Pancreas (tissue), 10 donors: ENCODE data around the gene PUSL1. TPM values are rescaled to one million over a fixed set of nuclear protein-coding genes. Genes with fewer than 3 reads are reported as not detected.

Experiments
- ATAC-seq, 4 donors: fragments of 200-7000 bp; cut with Tn5 transposase; one replicate each; pipeline versions ENCODE4 v1.8.0 to v1.9.1; 2020; ENCODE audit warnings: mild to moderate bottlenecking in 4 of 4, moderate library complexity in 4 of 4
- DNase-seq, 6 donors: peaks; one replicate each; pipeline ENCODE4 v3.0.0-alpha.2; 2020
- FAIRE-seq: peaks from 2 replicates; lab custom pipeline; 2012; peaks lifted over from hg19 to GRCh38; lab: Jason Lieb, UNC
- H3K27ac ChIP-seq, 4 donors: fragments of 200-600 bp; sonication (generic); 1 replicate in 3 of 4; 2 replicates in 1 of 4; pipeline versions ENCODE4 v1.5.0 to v1.8.0; 2020
- H3K27me3 ChIP-seq, 4 donors: fragments of 200-600 bp; one replicate each; pipeline ENCODE4 v1.8.0; 2021
- H3K36me3 ChIP-seq, 3 donors: fragments of 200-600 bp; sonication (generic) in 1 of 3; one replicate each; pipeline versions ENCODE4 v1.5.0 to v1.8.0; 2020 to 2021
- H3K4me1 ChIP-seq, 3 donors: fragments of 200-600 bp; one replicate each; pipeline ENCODE4 v1.8.0; 2021
- H3K4me3 ChIP-seq, 4 donors: fragments of 200-600 bp; sonication (generic) in 2 of 4; one replicate each; pipeline versions ENCODE4 v1.5.0 to v1.8.0; 2020 to 2021
- H3K9me3 ChIP-seq, 4 donors: fragments of 200-600 bp; one replicate each; pipeline ENCODE4 v1.8.0; 2021
- CTCF ChIP-seq, 4 donors: fragments of 200-600 bp; sonication (generic) in 3 of 4; IDR thresholded peaks; one replicate each; pipeline versions ENCODE4 v1.5.0 to v1.8.0; 2021; ENCODE audit warnings: antibody characterized with exemption in 4 of 4
- WGBS, 2 donors: extraction: QIAGEN DNeasy Blood & Tissue Kit; methylation state at CpG; one replicate each; pipeline ENCODE4 v1.1.7; 2013; 5-methylcytosine and 5-hydroxymethylcytosine counted together
- intact Hi-C, 3 donors: fragments of 100-400 bp; cut with DNase I; formaldehyde crosslinking; loops; one replicate each; pipeline versions ENCODE4 v1.11.1 to v1.14.2; 2022
- polyA plus RNA-seq, 2 donors: library from polyadenylated mRNA; stranded (reverse); fragments of 200-250 nt; gene quantifications; one replicate each; pipeline ENCODE4 v1.2.3, GENCODE V29; 2013
- total RNA-seq, 6 donors: library from RNA; stranded (reverse); fragmentation: NEBNext Ultra II Directional in 4 of 6; extraction: Animal tissue kit (Norgen Biotek cat#: 25700) in 4 of 6; gene quantifications; one replicate each; pipeline versions ENCODE4 v1.2.1 to v1.2.4, GENCODE V29; 2021 to 2023
- donor health status: healthy with polysubstance abuse.
- donor health status: DM: no; HTN: no; CAD: no; lungs with moderate emphysema.
- donor health status: DM: no; HTN: no; CAD: no.
- donor health status: control.
- donor health status: control.
- donor health status: Bipolar disorder and iron deficiency.
- donor health status: DM: yes; HTN: yes; CAD: no.
- donor health status: DM: no; HTN: no; CAD: no.
- donor health status: DM: no; HTN: no; CAD: no.
- donor health status: DM: yes; HTN: yes; CAD: no.

The PUSL1 gene
- total and polyA plus RNA-seq, 8 donors: 7.5 to 23.2 (median 10.2) TPM

DNA sequence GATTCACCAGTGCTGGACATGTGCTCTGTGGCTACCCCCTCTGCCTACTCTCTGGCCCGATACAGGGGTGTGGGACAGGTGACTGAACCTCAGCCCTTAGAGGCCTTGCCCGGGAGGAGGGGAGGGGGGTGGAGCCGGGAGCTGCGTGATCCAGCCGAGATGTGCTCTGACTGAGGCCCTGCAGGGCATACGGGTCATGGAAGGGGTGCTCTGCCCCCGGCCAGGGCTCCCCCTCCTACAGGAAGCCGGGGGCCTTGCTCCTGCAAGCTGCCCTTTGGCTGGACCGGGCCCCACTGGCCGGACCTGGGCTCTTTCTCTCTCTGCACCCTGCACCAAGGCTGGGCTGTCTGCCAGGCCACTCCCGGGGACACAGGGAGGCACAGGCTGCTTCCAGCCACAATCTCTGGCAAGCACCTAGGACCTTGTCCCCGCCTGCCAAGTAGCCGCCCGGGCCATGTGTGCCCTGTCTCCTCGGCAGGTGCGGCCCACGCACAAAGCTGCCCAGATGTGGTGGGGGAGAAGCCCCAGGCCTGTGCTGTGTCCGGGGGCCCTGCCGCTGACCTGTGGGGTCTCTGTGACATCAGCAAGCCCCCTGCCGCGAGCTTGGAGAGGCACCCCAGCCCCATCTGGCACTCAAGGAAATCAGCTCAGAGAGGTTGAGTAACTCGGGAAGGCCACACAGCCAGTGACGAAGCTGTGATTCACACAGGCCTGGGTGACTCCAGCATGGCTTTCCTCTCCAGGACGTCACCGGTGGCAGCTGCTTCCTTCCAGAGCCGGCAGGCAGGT is 26.7 kb upstream of the PUSL1 start:
- H3K27me3 ChIP-seq: peaks cover 0 to 4% (median 0%) of the 10 kb centered on the region in 4 donors
- DNase-seq: peak; percentile 83 to 96 (median 88)
- H3K36me3 ChIP-seq: no peaks in the 10 kb centered on the region
- no peak overlapping the region for H3K4me3 ChIP-seq
- intact Hi-C loops: loop anchor here in 1 of 3 donors (10.0 kb wide), 1 partner anchor 297 kb away; the partner anchor contains the start of gene PERM1
- FAIRE-seq: no peak
- no peak for TF ChIP-seq CTCF (IDR thresholded peaks at IDR 0.05)
- H3K27ac ChIP-seq: peak overlapping the region; percentile 1 to 61 (median 39)
- ATAC-seq: peak; percentile 84 to 96 (median 92)
- H3K4me1 ChIP-seq: peaks cover 5 to 11% (median 10%) of the 10 kb centered on the region in 3 donors
- 10 to 12% methylated on average over 25 to 26 of the region's 26 CpGs for WGBS, 2 donors
- H3K9me3 ChIP-seq: no peaks in the 10 kb centered on the region

GRCh38 chr1:1282998-1283397 is 25.4 kb upstream of the PUSL1 start:
- Histone ChIP-seq H3K27me3 (peaks cover 0 to 4% (median 0%) of the 10 kb centered on the region in 4 donors), H3K27ac (no peak overlapping the region), H3K36me3 (no peaks in the 10 kb centered on the region), H3K4me3 (no peak overlapping the region), H3K4me1 (peaks cover 5 to 11% (median 10%) of the 10 kb centered on the region in 3 donors), H3K9me3 (no peaks in the 10 kb centered on the region)
- TF ChIP-seq CTCF (IDR thresholded peaks at IDR 0.05): no peak
- ATAC-seq: no peak
- DNase-seq: peak in 1 of 6 donors; percentile 42
- WGBS, 2 donors: 80 to 85% methylated on average over 14 of the region's 14 CpGs
- intact Hi-C loops: loop anchor here in 1 of 3 donors (10.0 kb wide), 1 partner anchor 298 kb away; the partner anchor contains the start of gene PERM1
- FAIRE-seq: no peak

DNA sequence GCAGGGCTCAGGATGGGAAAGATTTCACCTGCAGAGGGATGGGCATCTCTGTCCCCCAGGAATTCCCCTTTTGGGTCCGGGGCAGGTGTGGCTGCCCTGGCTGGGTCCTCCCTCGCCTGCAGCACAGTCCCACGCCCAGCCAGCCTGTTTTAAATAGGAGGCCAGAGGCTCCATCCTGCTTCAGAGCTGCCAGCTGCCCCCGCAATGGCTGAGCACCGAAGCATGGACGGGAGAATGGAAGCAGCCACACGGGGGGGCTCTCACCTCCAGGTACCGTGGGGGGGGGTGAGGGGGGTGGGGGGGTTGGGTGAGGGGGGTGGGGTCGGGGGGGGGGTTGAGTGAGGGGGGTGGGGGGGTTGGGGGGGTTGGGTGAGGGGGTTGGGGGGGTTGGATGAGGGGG is 24.6 kb upstream of the PUSL1 start:
- FAIRE-seq: no peak

GRCh38 chr1:1284221-1285101 is 23.9 kb upstream of the PUSL1 start:
- TF ChIP-seq CTCF (IDR thresholded peaks at IDR 0.05): no peak
- peak in 3 of 6 donors; percentile 22 to 74 (median 45) for DNase-seq
- intact Hi-C loops: loop anchor here in 1 of 3 donors (10.0 kb wide), 1 partner anchor 300 kb away; the partner anchor contains the start of gene PERM1
- H3K9me3 ChIP-seq: no peaks in the 10 kb centered on the region
- H3K27ac ChIP-seq: no peak overlapping the region
- ATAC-seq: no peak
- peaks cover 5 to 11% (median 10%) of the 10 kb centered on the region in 3 donors for H3K4me1 ChIP-seq
- 74 to 88% methylated on average over 27 to 32 of the region's 32 CpGs for WGBS, 2 donors
- H3K4me3 ChIP-seq: no peak overlapping the region
- no peak for FAIRE-seq
- H3K27me3 ChIP-seq: peaks cover 0 to 4% (median 0%) of the 10 kb centered on the region in 4 donors
- no peaks in the 10 kb centered on the region for H3K36me3 ChIP-seq

More for the DNA sequence above, 24.6 kb upstream of the PUSL1 start:
- DNase-seq: peak in 2 of 6 donors; percentile 30 to 55
- H3K9me3 ChIP-seq: no peaks in the 10 kb centered on the region
- H3K36me3 ChIP-seq: no peaks in the 10 kb centered on the region
- peaks cover 0 to 4% (median 0%) of the 10 kb centered on the region in 4 donors for H3K27me3 ChIP-seq
- ATAC-seq: no peak
- no peak overlapping the region for H3K27ac ChIP-seq
- no peak for TF ChIP-seq CTCF (IDR thresholded peaks at IDR 0.05)
- H3K4me3 ChIP-seq: no peak overlapping the region
- intact Hi-C loops: loop anchor here in 1 of 3 donors (10.0 kb wide), 1 partner anchor 299 kb away; the partner anchor contains the start of gene PERM1
- peaks cover 5 to 11% (median 10%) of the 10 kb centered on the region in 3 donors for H3K4me1 ChIP-seq
- WGBS, 2 donors: 10 to 26% methylated on average over 8 of the region's 9 CpGs
